ENCODE results near the gene DOCK3.
"Not testable (repeated sequence)": the region's sequence is repeated elsewhere in the genome, so short reads cannot be mapped to it uniquely, and the experiment has no call there.

The DOCK3 gene

GRCh38 chr3:50885070-50885850 lies 210.5 kb downstream of the DOCK3 start:
- DNase-seq (ENCODE audit: low spot score) = no peak

DNA sequence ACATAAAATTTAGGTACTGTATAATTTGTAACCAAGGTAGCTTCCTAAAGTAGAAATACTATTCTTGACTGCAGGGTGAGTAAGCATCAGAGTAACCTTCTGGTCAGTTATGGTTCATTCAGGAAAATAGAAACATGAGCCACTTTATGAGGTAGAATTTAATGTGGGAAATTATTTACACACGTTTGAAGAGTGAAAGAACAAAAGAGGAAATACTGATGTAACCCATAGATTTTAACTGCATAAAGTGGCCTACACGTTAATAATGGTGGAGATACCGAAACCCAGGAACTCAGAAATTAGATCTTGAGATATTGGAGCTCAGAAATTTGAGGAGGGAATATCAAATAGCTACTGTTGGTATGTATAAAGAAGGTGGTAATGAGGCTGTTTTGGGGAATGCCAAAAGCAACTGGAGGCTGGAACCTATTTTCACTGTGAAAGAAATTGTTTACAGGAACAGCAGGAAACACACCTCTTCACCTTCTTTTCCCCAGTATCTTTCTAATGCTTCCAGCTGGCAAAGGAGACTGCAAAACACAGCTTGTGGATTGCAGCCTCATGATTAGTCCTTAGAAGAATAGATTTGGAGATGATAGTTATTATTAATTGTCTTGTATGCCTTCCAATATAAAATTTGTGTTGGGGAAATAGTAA lies 216.1 kb downstream of the DOCK3 start:
- no peak for DNase-seq (ENCODE audit: low spot score)

DNA sequence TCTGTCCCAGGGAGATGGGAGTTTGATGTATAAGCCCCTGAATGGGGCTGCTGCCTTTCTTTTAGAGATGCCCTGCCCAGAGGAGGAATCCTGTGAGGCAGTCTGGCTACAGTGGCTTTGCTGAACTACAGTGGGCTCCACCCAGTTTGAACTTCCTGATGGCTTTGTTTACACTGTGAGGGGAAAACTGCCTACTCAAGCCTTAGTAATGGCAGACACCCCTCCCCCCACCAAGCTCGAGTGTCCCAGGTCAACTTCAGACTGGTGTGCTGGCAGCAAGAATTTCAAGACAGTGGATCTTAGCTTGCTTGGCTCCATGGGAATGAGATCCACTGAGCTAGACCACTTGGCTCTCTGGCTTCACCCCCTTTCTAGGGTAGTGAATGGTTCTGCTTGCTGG lies 226.4 kb downstream of the DOCK3 start:
- DNase-seq (ENCODE audit: low spot score) = not testable (repeated sequence)

GRCh38 chr3:50912746-50913145 lies 238.0 kb downstream of the DOCK3 start:
- DNase-seq (ENCODE audit: low spot score) = no peak

GRCh38 chr3:50913260-50913659 lies 238.5 kb downstream of the DOCK3 start:
- no peak for DNase-seq (ENCODE audit: low spot score)

GRCh38 chr3:50922071-50922470 lies 247.3 kb downstream of the DOCK3 start:
- not testable (repeated sequence) for DNase-seq (ENCODE audit: low spot score)

GRCh38 chr3:50923955-50924354 lies 249.2 kb downstream of the DOCK3 start:
- DNase-seq (ENCODE audit: low spot score) = no peak

- no peak for DNase-seq (ENCODE audit: low spot score)
These were observed 249.9 kb downstream of the DOCK3 start for GRCh38 chr3:50924638-50925037.

- DNase-seq (ENCODE audit: low spot score) = no peak
These were observed 252.1 kb downstream of the DOCK3 start for GRCh38 chr3:50926868-50927267.

DNA sequence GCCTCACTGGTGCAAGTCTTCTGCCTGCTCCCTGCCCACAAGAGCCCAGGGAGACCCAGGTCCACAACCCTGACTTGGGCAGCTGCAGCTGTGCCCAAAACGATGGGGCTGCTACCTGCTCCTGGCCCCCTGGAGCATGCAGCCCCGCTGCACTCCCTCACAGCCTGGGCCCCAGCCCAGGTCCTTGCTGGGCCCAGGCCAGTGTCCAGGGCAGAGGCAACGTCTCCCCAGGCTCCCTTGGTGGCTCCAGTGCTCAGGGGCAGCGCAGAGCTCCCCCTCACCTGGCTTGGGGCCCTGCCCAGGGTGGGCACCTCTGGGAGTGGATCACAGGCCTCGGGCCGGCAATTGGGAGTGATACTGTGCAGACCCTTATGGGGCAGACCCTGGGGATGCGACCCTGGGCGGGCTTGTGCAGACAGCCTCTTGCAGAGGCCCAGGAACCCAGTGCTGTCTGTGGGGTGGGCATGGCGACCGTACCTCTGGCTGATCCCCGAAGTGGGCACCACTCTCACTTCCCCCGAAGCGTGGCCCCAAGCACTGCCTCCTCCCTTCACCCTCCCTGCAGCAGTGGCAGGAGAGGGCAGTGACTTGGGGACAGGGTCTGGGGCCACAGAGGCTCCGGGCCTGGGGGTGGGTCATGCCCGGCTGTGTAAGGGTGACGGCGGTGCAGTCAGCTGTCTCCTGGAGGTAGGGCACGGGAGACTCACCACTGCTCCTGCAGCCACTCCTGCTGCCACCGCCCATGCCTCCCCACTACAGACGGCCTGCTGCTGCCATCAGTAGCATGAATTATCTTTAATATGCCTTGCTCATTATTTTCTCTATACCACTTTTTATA lies 255.9 kb downstream of the DOCK3 start:
- no peak for DNase-seq (ENCODE audit: low spot score)

DNA sequence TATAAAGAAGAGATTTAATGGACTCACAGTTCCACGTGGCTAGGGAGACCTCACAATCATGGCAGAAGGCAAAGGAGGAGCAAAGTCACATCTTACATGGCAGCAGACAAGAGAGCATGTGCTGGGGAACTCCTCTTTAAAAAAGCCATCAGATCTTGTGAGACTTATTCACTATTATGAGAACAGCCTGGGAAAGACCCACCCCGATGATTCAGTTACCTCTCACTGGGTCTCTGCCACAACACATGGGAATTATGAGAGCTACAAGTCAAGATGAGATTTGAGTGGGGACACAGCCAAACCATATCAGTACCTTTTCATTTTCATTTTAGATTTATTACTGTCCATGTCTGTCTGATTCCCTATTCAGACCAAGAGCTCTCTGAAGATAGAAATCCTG lies 258.2 kb downstream of the DOCK3 start:
- DNase-seq (ENCODE audit: low spot score) = not testable (repeated sequence)

- DNase-seq (ENCODE audit: low spot score) = no peak
These were observed 261.7 kb downstream of the DOCK3 start for GRCh38 chr3:50936389-50936788.

- DNase-seq (ENCODE audit: low spot score) = no peak
These were observed 272.7 kb downstream of the DOCK3 start for GRCh38 chr3:50947419-50947818.

- no peak for DNase-seq (ENCODE audit: low spot score)
These were observed 275.9 kb downstream of the DOCK3 start for GRCh38 chr3:50950591-50950990.

GRCh38 chr3:50953825-50954414 lies 279.2 kb downstream of the DOCK3 start:
- DNase-seq (ENCODE audit: low spot score) = no peak

DNA sequence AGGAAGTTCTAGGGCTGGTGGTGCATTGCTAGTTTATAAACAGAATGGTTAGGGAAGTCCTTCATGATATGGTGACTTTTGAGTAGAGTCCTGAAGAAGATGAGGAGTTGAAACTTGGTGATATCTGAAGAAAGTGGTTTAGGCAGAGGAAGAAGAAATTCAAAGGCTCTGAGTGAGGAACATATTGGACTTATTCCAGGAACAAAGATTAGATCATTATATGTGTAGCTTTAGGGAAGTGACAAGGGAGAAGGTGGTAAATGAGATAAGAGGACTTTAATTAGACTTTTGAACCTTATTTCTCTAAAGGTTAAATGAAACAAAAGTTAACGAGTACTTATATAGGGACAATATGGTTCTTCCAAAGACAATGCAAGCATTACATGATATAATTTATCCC lies 286.7 kb downstream of the DOCK3 start:
- DNase-seq (ENCODE audit: low spot score) = no peak

DNA sequence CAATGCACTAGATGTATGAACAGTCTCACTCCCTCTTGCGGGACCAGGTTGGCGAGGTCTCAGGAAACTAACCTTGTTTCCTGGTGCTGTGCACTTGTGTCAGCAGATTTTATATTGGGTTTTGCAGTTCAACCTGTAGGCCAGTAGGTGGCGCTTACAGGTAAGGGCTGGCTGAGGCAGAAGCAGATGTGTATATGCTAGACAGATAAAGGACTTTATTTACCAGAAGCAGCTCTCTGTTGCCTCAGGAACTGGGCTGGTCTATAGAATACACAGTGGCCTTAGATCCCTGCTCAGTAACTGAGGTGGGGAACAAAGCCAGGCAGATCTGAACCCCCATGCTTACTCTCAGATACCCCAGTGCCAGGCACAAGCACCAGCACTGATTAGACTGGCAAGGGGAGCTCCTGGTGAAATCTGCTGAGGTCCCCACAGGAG lies 296.8 kb downstream of the DOCK3 start:
- peak; percentile 55 for DNase-seq (ENCODE audit: low spot score)

- peak; percentile 5 for DNase-seq (ENCODE audit: low spot score)
These were observed 297.3 kb downstream of the DOCK3 start for GRCh38 chr3:50972029-50972428.

- DNase-seq (ENCODE audit: low spot score) = not testable (repeated sequence)
These were observed 303.9 kb downstream of the DOCK3 start for GRCh38 chr3:50978586-50978985.

DNA sequence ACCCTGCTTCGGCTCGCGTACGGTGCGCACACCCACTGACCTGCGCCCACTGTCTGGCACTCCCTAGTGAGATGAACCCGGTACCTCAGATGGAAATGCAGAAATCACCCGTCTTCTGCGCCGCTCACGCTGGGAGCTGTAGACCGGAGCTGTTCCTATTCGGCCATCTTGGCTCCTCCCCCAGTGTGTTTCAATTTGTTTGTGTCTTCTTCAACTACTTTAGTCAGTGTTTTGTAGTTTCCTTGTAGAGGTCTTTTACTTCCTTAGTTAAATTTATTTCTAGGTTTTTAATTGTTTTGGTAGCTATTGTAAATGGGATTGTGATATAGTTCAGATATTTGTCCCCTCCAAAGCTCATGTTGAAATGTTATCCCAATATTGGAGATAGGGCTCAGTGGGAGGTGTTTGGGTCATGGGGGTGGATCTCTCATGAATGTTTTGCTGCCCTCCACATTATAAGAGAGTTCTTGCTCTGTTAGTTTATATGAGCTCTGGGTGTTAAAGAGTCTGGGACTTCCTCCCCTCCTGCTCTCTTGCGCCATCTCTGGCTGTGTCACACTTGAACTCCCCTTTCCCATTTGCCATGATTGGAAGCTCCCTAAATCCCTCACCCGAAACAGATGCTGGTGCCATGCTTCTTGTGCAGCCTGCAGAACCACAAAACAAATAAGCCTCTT lies 304.4 kb downstream of the DOCK3 start:
- DNase-seq (ENCODE audit: low spot score) = no peak

DNA sequence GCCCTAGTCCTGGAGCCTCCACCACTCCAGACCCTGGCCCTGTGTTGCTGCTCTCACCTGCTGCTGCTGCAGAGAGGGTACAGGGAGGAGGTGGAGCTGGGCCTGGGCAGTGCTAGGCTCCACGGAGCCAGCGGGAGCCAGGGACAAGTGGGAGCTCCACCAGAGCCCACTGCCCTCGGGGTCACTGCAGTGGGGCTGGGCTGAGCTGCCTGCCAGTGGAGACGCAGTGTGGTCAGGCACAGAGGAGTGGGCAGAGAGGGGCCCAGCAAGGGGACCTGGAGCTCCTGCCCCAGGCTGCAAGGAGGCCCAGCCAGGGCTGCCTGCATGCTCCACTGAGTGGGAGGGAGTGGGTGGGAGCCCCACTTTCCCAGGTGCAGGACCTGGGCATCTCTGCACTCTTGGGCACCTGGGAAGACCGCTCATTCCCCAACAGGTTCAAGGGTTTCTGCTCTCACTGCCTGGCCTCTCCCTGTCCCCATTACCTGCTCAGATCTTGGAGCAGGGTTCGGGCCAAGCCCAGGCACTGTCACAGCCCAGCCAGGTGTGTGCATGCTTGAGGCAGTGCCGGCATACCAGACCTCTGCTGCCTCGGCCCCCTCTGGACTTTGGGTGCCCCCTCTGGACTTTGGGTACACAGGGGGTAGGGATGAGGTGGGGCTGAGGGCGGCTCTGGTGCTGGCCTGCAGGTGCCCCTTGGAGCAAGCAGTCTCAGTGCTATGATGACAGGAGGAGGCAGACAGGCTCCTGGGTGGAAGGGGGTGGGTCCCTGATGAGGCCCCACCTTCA lies 308.0 kb downstream of the DOCK3 start:
- DNase-seq (ENCODE audit: low spot score) = no peak

Data from AG20443 (cell line).